SW480 (cell line): ENCODE measurements around the gene DEFB113.

ENCODE experiments used
- DNase-seq: peaks from one replicate; pipeline ENCODE4 v3.0.0-alpha.2; 2016; ENCODE audit warnings: low spot score

Gene DEFB113

DNA sequence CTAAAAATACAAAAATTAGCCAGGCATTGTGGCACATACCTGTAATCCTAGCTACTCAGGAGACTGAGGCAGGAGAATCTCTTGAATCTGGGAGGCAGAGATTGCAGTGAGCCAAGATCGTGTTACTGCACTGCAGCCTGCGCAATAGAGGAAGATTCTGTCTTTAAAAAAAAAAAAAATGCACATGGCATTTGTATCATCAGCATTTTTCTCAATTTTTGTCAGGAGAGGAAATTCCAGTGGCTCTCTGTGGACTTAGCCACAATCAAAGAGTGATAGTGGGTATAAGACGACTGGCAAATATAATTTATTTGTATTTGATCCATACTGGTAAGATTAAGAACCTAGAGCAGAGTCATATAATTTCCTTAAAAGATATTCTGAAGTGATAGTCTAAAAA, 34.0 kb downstream of the DEFB113 start:
- DNase-seq = no peak

DNA sequence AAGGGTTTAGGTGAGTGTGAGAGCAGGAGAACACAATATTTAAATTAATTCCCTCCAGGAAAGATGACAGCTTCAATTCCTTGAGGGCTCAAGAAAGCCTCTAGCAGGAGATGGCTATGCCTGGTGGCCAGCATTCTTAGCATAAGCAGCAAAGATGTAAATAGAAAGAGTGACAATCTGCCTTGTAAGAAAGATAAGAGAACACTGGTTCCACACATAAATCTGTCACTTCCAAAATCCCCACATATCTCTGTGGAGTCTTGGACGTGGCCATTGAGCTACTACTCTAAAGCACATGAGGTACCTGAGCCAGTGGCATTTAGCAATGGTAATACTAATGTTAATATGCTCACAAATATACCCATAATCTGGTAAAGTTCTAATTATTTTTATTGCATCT, 34.7 kb downstream of the DEFB113 start:
- DNase-seq = no peak

DNA sequence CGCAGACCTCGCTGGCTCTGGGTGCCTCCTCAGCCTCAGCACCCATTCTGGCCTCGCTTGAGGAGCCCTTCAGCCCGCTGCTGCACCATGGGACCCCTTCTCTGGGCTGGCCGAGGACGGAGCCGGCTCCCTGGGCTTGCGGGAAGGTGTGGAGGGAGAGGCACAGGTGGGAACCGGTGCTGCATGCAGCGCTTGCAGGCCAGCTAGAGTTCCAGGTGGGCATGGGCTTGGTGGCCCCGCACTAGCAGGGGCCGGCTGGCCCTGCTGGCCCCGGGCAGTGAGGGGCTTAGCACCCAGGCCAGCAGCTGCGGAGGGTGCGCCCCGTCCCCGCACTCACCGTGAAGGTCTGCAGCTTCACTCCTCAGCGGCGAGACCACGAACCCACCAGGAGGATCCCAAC, 35.9 kb downstream of the DEFB113 start:
- no peak for DNase-seq

DNA sequence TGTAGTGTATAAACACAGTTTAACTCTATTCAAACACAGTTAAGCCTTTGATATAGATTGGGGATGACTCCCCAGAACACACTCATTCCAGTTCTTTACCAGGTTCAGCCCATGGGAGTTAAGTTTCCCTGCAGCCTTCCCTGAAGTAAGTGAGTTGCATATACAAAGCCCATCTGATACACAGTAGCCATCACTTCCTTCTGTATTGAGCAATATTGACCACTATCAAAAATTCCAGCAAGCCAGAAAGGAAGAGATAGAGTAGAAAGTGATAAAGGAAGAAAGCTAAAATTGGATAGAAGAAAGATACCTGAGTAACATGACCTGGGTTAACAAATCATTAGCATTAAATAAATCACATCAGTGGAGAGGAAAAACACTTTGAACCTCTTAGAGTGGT, 40.1 kb downstream of the DEFB113 start:
- DNase-seq = no peak

DNA sequence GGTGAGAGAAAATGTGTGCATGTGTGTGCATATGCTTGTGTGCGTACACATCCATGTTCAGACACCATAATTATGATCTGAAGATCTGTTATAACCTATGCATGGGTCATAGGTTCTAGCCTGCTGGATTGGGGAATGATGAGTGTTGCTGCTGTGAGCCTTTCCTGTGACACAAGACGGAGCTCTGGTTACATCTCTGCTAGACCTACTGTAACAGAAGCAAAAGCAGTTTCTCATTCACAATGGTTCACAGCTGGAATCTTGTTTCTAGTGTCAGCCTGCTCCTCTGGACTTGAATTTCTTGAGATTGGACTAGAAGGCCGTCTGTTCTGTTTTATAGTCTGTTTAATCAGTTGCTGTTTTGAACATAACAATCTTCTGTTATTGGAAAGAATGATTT, 45.6 kb downstream of the DEFB113 start:
- no peak for DNase-seq

DNA sequence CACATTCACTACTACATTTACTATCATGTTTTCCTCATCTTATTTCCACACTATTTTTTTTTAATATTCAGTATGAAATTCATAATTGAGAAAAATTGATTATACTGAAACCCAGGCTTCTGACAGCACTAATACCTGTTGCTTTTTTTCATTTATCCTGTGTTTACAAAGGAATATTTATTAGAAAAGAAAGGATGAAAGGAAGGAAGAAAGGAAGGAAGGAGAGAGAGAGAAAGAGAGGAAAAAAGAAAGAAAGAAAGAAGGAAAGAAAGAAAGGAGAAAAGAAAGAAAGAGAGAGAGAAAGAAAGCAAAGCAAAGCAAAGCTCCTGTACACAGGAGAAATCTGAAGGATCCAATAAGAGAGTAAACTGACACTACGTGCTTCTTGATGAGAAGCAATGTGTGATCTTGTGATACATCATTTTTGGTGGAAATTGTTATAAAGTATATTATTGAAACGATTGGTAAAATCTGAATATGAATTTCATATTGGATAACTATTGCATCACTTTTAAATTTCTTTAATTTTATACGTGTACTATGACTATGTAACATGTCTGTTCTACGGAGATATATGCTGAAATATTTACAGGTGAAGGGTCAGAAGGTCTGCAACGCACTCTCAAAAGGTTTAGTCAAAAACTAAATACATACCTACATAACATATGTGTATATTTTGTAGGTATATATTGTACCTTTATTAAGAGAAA, 49.3 kb downstream of the DEFB113 start:
- no peak for DNase-seq

DNA sequence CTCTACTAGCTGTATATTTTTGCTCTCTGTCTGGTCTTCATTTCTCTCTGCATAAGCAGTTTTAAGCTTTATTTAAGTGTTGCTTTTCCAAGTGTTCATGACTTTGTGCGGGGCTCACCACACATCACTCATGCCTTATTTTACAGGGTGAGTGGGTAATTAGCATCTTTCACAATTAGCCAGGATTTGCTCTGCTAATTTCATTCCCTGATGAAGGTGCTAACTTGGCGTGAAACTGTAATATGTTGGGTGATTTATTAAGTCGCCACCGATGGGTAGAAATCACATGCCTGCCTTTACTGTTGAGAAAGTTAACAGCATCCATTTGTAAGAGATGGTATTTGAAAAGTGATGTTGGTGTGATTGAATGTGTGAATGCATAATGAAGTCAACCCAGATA, 50.2 kb downstream of the DEFB113 start:
- DNase-seq = no peak

DNA sequence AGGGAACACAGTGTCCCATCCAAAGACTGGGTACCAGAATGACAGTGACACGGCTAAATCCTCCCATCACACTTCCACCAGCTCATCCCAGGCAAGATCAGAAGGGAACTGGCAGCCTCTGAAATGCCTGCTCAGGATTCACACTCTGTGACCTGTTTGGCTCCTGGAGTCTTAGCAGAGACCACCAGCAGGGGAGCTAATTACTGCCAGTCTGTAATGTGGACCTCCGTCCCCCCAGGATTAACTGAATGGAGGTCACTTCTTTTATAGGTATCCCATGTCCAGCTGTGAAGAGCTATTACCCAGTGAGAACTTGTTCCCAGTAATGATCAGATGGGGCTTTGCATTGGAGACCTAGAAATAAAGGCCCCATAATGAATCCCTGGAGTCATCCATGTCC, 50.6 kb downstream of the DEFB113 start:
- DNase-seq = no peak
